Measurements from ENCODE around the gene RAPGEF2.

Gene RAPGEF2

GRCh38 chr4:159121371-159121770 lies 18.5 kb downstream of the RAPGEF2 start:
- no peak for TF ChIP-seq CTCF (conservative IDR thresholded peaks at IDR 0.05; ENCODE audit: low read depth, low read length)
- H3K4me3 ChIP-seq (ENCODE audit: low read length), result no peak overlapping the region
- DNase-seq (ENCODE audit: low read depth), result no peak

DNA sequence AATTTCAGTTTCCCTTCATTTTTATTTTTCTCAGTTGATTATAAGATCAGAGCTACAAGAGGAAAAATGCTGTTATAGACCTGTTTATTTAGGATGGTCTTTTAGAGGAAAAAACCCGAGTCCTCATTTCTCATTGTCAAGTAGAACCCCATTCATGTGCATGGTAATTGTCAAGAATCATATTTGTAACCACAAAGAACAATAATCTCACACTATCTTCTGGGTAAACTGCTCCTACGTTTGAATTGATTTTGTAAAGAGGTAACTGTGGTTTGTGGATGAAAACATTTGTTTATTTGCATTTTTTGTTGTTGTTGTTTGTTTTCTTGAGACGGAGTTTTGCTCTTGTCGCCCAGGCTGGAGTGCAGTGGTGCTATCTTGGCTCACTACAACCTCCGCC lies 23.8 kb downstream of the RAPGEF2 start:
- no peak for TF ChIP-seq CTCF (conservative IDR thresholded peaks at IDR 0.05; ENCODE audit: low read depth, low read length)
- H3K4me3 ChIP-seq (ENCODE audit: low read length), result no peak overlapping the region
- DNase-seq (ENCODE audit: low read depth), result no peak

- DNase-seq (ENCODE audit: low read depth), result no peak
- no peak overlapping the region for H3K4me3 ChIP-seq (ENCODE audit: low read length)
- TF ChIP-seq CTCF (conservative IDR thresholded peaks at IDR 0.05; ENCODE audit: low read depth, low read length), result no peak
Measured at GRCh38 chr4:159127745-159128518, 25.1 kb downstream of the RAPGEF2 start.

DNA sequence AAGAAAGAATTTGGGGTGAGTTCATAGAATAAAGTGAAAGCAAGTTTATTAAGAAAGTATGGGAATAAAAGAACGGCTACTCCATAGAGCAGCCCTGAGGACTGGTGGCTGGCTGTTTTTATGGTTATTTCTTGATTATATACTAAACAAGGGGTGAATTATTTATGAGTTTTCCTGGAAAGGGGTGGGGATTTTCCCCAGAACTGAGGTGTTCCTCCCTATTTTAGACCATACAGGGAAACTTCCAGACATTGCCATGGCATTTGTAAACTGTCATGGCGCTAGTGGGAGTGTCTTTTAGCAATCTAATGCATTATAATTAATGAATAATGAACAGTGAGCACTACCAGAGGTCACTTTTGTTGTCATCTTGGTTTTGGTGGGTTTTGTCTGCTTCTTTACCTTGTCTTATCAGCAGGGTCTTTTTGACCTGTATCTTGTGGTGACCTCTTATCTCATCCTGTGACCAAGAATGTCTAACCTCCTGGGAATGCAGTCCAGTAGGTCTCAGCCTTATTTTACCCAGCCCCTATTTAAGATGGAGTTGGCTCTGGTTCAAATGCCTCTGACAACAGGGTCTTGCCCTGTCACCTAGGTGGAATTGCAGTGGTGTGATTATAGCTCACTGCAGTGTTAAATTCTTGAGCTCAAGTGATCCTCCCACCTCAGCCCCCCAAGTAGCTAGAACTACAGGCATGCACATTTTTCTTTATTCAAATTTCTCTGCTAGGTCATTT lies 27.1 kb downstream of the RAPGEF2 start:
- no peak overlapping the region for H3K4me3 ChIP-seq (ENCODE audit: low read length)
- no peak for DNase-seq (ENCODE audit: low read depth)
- no peak for TF ChIP-seq CTCF (conservative IDR thresholded peaks at IDR 0.05; ENCODE audit: low read depth, low read length)

DNA sequence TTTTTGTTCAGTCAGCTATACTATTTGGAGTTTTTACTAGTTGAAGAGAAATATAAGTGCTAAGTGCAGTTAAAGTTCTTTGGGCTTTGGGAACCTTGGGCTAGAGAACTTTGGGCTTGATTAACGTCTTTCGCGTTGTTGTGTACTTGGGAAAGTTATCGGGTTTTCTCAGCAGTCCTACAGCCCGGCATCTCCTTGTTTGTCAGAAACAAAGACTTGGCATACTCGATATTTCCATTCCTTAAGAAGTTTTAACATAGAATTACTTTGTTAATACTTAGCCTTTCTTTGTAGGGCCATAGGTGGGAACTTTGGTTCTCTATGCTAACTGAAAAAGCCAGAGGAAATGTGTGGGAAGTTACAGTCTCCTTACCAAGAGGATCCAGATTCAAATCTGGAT lies 28.7 kb downstream of the RAPGEF2 start:
- TF ChIP-seq CTCF (conservative IDR thresholded peaks at IDR 0.05; ENCODE audit: low read depth, low read length), result no peak
- H3K4me3 ChIP-seq (ENCODE audit: low read length), result no peak overlapping the region
- no peak for DNase-seq (ENCODE audit: low read depth)

GRCh38 chr4:159134429-159134828 lies 31.6 kb downstream of the RAPGEF2 start:
- H3K4me3 ChIP-seq (ENCODE audit: low read length), result no peak overlapping the region
- TF ChIP-seq CTCF (conservative IDR thresholded peaks at IDR 0.05; ENCODE audit: low read depth, low read length), result no peak

GRCh38 chr4:159137176-159137575 lies 34.3 kb downstream of the RAPGEF2 start:
- H3K4me3 ChIP-seq (ENCODE audit: low read length), result no peak overlapping the region
- no peak for TF ChIP-seq CTCF (conservative IDR thresholded peaks at IDR 0.05; ENCODE audit: low read depth, low read length)

More at GRCh38 chr4:159134429-159134828, 31.6 kb downstream of the RAPGEF2 start:
- no peak for DNase-seq (ENCODE audit: low read depth)

More at GRCh38 chr4:159137176-159137575, 34.3 kb downstream of the RAPGEF2 start:
- DNase-seq (ENCODE audit: low read depth), result no peak

All from retinal pigment epithelial cell (primary cell).